ENCODE data around the gene MAN2B2.

The MAN2B2 gene

GRCh38 chr4:6538111-6538510, 36.9 kb upstream of the MAN2B2 start:
- Mint-ChIP-seq H3K9me3 (ENCODE audit: low read depth) (no peaks in the 10 kb centered on the region), H3K4me3 (no peak overlapping the region), H3K36me3 (no peaks in the 10 kb centered on the region), H3K27ac (no peak overlapping the region), H3K4me1 (ENCODE audit: low read depth) (no peaks in the 10 kb centered on the region), H3K27me3 (peaks cover 13% of the 10 kb centered on the region)

DNA sequence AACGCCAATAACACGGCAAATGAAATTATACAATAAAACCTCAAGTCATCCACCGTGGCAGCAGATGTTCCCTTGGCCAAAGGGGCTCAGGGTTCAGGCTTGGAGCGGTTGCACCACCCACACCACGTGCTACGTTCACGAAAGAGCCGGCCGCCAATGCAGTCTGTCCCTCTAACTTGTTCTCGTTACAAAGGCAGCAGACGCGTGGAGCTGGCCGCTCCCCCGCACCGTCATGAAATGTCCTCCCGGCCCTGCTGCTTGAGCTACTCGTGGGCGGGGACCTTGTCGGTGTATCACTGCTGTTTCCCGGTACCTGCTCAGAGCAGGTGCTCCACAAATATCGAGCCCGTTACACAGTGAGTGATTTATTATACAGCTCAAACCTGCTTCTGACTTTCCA, 36.4 kb upstream of the MAN2B2 start:
- Mint-ChIP-seq H3K27ac (no peak overlapping the region), H3K4me3 (no peak overlapping the region), H3K36me3 (no peaks in the 10 kb centered on the region), H3K9me3 (ENCODE audit: low read depth) (no peaks in the 10 kb centered on the region), H3K27me3 (peaks cover 13% of the 10 kb centered on the region), H3K4me1 (ENCODE audit: low read depth) (no peaks in the 10 kb centered on the region)

- H3K4me3 Mint-ChIP-seq, result no peak overlapping the region
- H3K4me1 Mint-ChIP-seq (ENCODE audit: low read depth), result no peaks in the 10 kb centered on the region
- no peaks in the 10 kb centered on the region for H3K36me3 Mint-ChIP-seq
- no peaks in the 10 kb centered on the region for H3K9me3 Mint-ChIP-seq (ENCODE audit: low read depth)
- H3K27me3 Mint-ChIP-seq, result peaks cover 13% of the 10 kb centered on the region
- H3K27ac Mint-ChIP-seq, result no peak overlapping the region
These were observed 35.8 kb upstream of the MAN2B2 start for GRCh38 chr4:6539009-6539764.

DNA sequence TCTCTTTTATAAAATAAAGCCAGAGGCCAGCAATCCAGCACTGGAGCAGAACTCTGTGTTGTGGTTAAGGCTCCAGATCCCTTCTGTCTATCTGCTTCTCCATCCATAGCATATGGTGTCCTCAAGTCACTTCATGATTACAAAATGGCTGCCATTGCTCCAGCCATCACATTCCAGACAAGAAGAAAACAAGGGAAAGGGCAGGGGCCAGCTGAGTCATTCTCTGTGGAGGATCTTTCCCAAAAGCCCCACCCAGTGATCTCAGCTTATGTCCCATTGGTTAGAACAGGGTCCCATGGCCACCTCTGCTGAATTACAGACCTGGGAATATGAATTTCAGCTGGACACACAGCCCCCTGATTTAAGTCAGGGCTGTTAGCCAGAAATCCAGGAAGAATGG, 34.1 kb upstream of the MAN2B2 start:
- H3K27me3 Mint-ChIP-seq, result peaks cover 16% of the 10 kb centered on the region
- no peak overlapping the region for H3K4me3 Mint-ChIP-seq
- no peaks in the 10 kb centered on the region for H3K9me3 Mint-ChIP-seq (ENCODE audit: low read depth)
- H3K36me3 Mint-ChIP-seq, result no peaks in the 10 kb centered on the region
- no peak overlapping the region for H3K27ac Mint-ChIP-seq
- no peaks in the 10 kb centered on the region for H3K4me1 Mint-ChIP-seq (ENCODE audit: low read depth)

- no peaks in the 10 kb centered on the region for H3K9me3 Mint-ChIP-seq (ENCODE audit: low read depth)
- H3K4me3 Mint-ChIP-seq, result no peak overlapping the region
- H3K27ac Mint-ChIP-seq, result no peak overlapping the region
- H3K36me3 Mint-ChIP-seq, result no peaks in the 10 kb centered on the region
- H3K4me1 Mint-ChIP-seq (ENCODE audit: low read depth), result no peaks in the 10 kb centered on the region
- peaks cover 17% of the 10 kb centered on the region for H3K27me3 Mint-ChIP-seq
These were observed 33.2 kb upstream of the MAN2B2 start for GRCh38 chr4:6541789-6542188.

DNA sequence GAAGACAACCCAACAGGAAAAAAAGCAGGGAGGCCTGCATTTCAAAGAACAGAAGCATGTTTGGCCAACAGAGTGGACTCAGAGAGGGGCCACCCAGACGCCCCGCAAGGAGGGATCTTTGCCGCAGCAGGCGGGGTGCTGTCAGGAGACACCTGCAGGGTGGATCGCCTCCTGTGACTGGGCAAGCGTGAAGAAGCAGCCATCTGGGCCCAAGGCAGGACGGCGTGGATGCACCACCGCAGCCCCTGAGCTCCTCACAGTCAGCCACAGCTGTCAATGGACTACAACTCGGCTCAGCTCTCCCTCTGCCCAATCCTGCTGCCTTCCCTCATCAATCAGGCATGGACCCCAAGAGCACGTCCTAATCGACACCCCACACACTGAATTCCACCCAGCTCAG, 32.0 kb upstream of the MAN2B2 start:
- Mint-ChIP-seq H3K36me3 (no peaks in the 10 kb centered on the region), H3K27me3 (peaks cover 19% of the 10 kb centered on the region), H3K4me3 (no peak overlapping the region), H3K4me1 (ENCODE audit: low read depth) (no peaks in the 10 kb centered on the region), H3K9me3 (ENCODE audit: low read depth) (no peaks in the 10 kb centered on the region), H3K27ac (no peak overlapping the region)

DNA sequence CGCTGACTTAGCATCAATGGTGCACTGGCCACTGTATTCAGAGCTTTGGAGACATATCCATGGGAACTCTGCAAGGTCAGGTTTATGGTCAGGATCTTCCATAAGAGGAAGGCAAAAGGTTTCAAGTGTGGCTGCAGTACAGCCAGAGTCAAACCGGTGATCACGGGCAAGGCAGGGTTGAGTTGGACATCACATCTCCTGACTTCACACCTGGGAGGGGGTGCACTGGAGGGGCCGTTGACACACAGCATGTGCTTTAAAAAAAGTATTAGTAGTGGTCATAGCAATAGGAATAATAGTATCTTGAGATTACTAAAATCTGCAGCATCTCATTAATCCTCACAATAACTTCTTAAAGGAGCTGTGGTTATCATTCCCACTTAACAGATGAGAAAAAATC, 28.9 kb upstream of the MAN2B2 start:
- Mint-ChIP-seq H3K9me3 (ENCODE audit: low read depth) (no peaks in the 10 kb centered on the region), H3K4me1 (ENCODE audit: low read depth) (no peaks in the 10 kb centered on the region), H3K27me3 (peaks cover 18% of the 10 kb centered on the region), H3K36me3 (no peaks in the 10 kb centered on the region), H3K27ac (no peak overlapping the region), H3K4me3 (no peak overlapping the region)

DNA sequence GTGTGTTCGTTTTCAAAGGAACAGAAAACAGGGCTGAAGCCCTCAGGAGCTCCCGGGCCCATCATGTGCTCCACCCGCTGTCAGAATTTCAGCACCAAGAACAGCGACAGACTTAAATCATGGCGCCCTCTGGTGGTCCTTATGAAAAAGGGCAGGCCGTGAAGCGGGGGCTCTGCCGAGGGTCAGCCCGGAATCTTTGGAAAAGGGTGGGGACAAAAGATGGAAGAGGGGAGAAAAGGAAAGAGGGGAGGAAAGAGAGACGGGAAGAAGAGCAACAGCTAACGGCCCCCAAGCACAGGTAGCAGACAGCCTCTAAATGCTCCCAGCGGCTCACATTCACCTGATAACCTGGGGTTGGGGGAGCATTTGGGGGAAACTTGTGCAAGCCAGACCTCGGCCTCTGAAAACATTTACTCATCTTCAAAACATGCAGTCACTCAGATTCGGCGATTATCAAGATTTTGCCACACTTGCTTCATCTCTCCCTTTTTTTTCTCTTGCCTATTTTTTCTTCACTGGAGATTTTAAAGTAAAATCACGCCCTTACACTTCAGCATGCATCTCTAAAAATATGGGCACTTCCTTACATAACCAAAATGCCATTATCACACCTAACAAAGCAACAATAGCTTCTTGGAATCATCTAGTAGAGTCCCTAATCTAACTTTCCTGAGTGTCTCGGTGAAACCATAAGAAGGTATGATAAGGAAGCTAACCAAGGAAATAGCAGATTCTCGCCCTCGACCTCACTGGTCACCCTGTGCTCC, 28.1 kb upstream of the MAN2B2 start:
- Mint-ChIP-seq H3K36me3 (no peaks in the 10 kb centered on the region), H3K27me3 (peaks cover 19% of the 10 kb centered on the region), H3K4me3 (no peak overlapping the region), H3K27ac (no peak overlapping the region), H3K9me3 (ENCODE audit: low read depth) (no peaks in the 10 kb centered on the region), H3K4me1 (ENCODE audit: low read depth) (no peaks in the 10 kb centered on the region)

DNA sequence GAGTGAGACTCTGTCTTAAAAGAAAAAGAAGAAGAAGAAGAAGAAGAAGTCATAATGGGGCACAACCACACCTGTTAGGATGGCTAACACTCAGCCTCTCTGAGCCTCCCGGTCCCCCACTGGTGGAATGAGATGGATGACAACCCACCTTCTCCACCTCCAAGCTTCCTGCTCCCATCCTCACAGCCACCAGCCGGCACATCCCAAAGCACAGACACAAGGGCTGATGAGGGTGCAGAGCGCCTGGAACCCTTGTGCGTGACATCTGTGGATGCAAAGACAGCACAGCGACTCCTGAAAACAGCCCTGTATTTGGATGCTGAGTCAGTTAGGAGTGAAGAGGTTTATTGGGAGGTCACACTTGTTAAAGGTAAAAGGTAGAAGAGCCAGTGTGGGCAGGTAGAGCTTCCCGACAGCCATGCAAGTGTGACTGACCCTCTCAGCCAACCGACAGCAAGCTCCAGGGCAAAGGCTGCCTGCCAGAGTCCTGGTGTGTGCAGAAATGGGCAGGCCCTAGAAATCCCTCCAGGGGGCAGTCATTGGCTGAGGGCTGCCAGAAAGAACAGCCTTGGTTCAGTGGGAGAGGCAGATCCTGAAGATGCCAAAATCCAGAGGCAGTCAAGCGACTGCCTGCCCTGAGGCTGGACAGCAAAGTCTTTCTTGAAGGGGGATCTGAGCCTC, 26.6 kb upstream of the MAN2B2 start:
- H3K4me1 Mint-ChIP-seq (ENCODE audit: low read depth), result no peaks in the 10 kb centered on the region
- H3K36me3 Mint-ChIP-seq, result no peaks in the 10 kb centered on the region
- no peak overlapping the region for H3K4me3 Mint-ChIP-seq
- H3K27me3 Mint-ChIP-seq, result peaks cover 25% of the 10 kb centered on the region
- H3K9me3 Mint-ChIP-seq (ENCODE audit: low read depth), result no peaks in the 10 kb centered on the region
- H3K27ac Mint-ChIP-seq, result no peak overlapping the region

GRCh38 chr4:6548882-6549230, 26.1 kb upstream of the MAN2B2 start:
- no peak overlapping the region for H3K4me3 Mint-ChIP-seq
- H3K27ac Mint-ChIP-seq, result no peak overlapping the region
- H3K27me3 Mint-ChIP-seq, result peaks cover 25% of the 10 kb centered on the region
- no peaks in the 10 kb centered on the region for H3K36me3 Mint-ChIP-seq
- H3K4me1 Mint-ChIP-seq (ENCODE audit: low read depth), result no peaks in the 10 kb centered on the region
- H3K9me3 Mint-ChIP-seq (ENCODE audit: low read depth), result no peaks in the 10 kb centered on the region

- Mint-ChIP-seq H3K4me1 (ENCODE audit: low read depth) (no peaks in the 10 kb centered on the region), H3K27ac (no peak overlapping the region), H3K36me3 (no peaks in the 10 kb centered on the region), H3K4me3 (no peak overlapping the region), H3K9me3 (ENCODE audit: low read depth) (no peaks in the 10 kb centered on the region), H3K27me3 (peaks cover 25% of the 10 kb centered on the region)
These were observed 25.5 kb upstream of the MAN2B2 start for GRCh38 chr4:6549445-6549844.

DNA sequence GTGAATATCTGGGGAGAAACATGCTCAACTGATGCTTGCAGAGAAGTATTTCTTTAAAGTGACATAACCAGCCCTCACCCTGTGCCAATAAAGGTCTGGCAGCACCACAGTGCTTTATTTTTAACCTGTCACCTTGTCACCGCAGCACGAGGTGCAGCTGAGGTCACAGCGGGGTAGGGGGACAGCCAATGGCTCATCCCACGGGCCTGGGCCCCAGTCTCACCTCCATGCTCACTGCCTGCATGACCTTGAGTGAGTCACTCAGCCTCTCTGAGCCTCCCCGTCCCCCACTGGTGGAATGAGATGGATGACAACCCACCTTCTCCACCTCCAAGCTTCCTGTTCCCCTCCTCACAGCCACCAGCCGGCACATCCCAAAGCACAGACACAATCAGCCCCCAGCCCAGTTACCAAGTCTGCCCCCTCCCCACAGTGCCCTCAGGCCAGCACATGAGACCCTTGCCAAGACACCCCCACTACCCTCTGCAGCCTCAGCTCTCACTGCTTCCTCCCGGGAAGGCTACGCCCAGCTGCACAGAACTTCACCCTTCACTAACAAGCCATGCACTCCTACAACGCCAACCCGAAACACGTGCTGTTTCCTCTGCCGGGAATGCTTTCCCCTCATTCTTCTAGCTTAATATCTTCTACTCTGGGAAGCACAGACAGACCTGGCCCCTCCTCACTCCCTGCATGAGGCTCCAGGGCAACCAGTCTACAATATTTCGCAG, 24.9 kb upstream of the MAN2B2 start:
- Mint-ChIP-seq H3K9me3 (ENCODE audit: low read depth) (no peaks in the 10 kb centered on the region), H3K27ac (no peak overlapping the region), H3K4me3 (no peak overlapping the region), H3K4me1 (ENCODE audit: low read depth) (no peaks in the 10 kb centered on the region), H3K27me3 (peaks cover 25% of the 10 kb centered on the region), H3K36me3 (no peaks in the 10 kb centered on the region)

DNA sequence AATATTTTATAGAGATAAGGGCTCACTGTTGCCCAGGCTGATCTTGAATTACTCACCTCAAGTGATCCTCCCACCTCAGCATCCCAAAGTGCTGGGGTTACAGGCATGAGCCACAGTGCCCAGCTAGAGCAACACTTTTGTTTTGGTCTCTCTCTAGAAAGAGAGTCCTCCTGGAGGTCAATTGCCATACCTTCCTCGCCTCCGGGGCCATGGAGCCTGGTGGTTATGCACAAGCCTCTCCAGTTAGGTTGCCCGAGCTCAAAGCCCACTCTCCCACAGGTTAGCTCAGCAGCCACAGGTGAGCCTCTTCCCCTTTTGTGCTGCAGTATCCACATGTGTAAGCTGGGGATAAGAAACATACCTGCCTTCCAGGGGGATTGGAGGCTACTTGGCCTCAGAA, 24.2 kb upstream of the MAN2B2 start:
- Mint-ChIP-seq H3K9me3 (ENCODE audit: low read depth) (no peaks in the 10 kb centered on the region), H3K4me1 (ENCODE audit: low read depth) (no peaks in the 10 kb centered on the region), H3K4me3 (no peak overlapping the region), H3K27me3 (peaks cover 24% of the 10 kb centered on the region), H3K36me3 (no peaks in the 10 kb centered on the region), H3K27ac (no peak overlapping the region)

GRCh38 chr4:6551660-6552059, 23.3 kb upstream of the MAN2B2 start:
- Mint-ChIP-seq H3K27ac (no peak overlapping the region), H3K4me3 (no peak overlapping the region), H3K9me3 (ENCODE audit: low read depth) (no peaks in the 10 kb centered on the region), H3K27me3 (peaks cover 24% of the 10 kb centered on the region), H3K4me1 (ENCODE audit: low read depth) (no peaks in the 10 kb centered on the region), H3K36me3 (no peaks in the 10 kb centered on the region)

DNA sequence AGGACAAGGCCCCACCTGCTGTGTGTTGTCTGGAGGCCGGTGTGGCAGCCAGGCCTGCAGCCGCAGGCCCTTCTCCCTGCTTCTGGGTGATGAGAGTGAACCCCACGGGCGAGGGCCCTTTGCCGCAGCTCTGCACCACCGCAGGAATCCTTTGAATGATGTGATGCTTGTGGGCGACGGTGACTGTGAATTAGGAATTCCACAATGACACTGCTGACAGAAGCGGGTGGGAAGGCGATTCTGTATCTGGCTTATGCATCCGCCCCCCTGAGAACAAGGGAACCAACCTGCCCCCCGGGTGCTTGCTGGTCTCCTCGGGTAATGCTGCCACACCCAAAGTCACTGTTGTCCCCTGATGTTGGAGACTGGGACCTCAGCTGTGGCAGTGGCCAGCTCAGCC, 19.5 kb upstream of the MAN2B2 start:
- no peaks in the 10 kb centered on the region for H3K9me3 Mint-ChIP-seq (ENCODE audit: low read depth)
- H3K36me3 Mint-ChIP-seq, result no peaks in the 10 kb centered on the region
- H3K4me3 Mint-ChIP-seq, result no peak overlapping the region
- H3K4me1 Mint-ChIP-seq (ENCODE audit: low read depth), result no peaks in the 10 kb centered on the region
- H3K27ac Mint-ChIP-seq, result no peak overlapping the region
- peaks cover 20% of the 10 kb centered on the region for H3K27me3 Mint-ChIP-seq
